Left renal pelvis (tissue), 4 donors: Measurements from ENCODE around the gene CRTC1. TPM values are rescaled to one million over a fixed set of nuclear protein-coding genes. Genes with fewer than 3 reads are reported as not detected.

Experiments used
- DNase-seq, 4 donors: peaks; one replicate each; pipeline ENCODE4 v3.0.0-alpha.2; 2013; ENCODE audit warnings: low read depth in 4 of 4, low spot score in 3 of 4
- polyA plus RNA-seq, 4 donors: library from polyadenylated mRNA; unstranded; fragments of 120-200 nt; gene quantifications; one replicate each; pipeline ENCODE4 v1.2.1, GENCODE V29; 2013; ENCODE audit not compliant: insufficient read length in 4 of 4

Gene CRTC1
- polyA plus RNA-seq, 4 donors = 15.8 to 29.6 (median 17.5) TPM

- no peak for DNase-seq
Observed at GRCh38 chr19:18778076-18778389, 94.6 kb downstream of the CRTC1 start.

GRCh38 chr19:18778826-18779495, 95.5 kb downstream of the CRTC1 start:
- no peak for DNase-seq

- no peak for DNase-seq
Observed at GRCh38 chr19:18780081-18780480, 96.6 kb downstream of the CRTC1 start.

- no peak for DNase-seq
Observed at GRCh38 chr19:18780631-18781030, 97.2 kb downstream of the CRTC1 start.

GRCh38 chr19:18781047-18781600, 97.6 kb downstream of the CRTC1 start:
- no peak for DNase-seq

- DNase-seq = no peak
Observed at GRCh38 chr19:18781885-18782527, 98.5 kb downstream of the CRTC1 start.

GRCh38 chr19:18782559-18783225, 99.2 kb downstream of the CRTC1 start:
- no peak for DNase-seq

- DNase-seq = no peak
Observed at GRCh38 chr19:18783958-18784785, 100.7 kb downstream of the CRTC1 start.

GRCh38 chr19:18784786-18785120, 101.3 kb downstream of the CRTC1 start:
- DNase-seq = no peak

GRCh38 chr19:18785179-18786124, 102.0 kb downstream of the CRTC1 start:
- DNase-seq = peak in 2 of 4 donors; percentile 36 to 37

GRCh38 chr19:18788529-18789421, 105.3 kb downstream of the CRTC1 start:
- no peak for DNase-seq

- DNase-seq = no peak
Observed at GRCh38 chr19:18789422-18789869, 106.0 kb downstream of the CRTC1 start.

GRCh38 chr19:18789883-18790565, 106.5 kb downstream of the CRTC1 start:
- no peak for DNase-seq

GRCh38 chr19:18790566-18791314, 107.3 kb downstream of the CRTC1 start, which contains the start of gene COMP:
COMP (minus strand) TSS chr19:18791305; CDS start chr19:18791269, 36 bp downstream.
- DNase-seq = no peak

- no peak for DNase-seq
Observed at GRCh38 chr19:18791315-18791678, 107.8 kb downstream of the CRTC1 start.

- DNase-seq = no peak
Observed at GRCh38 chr19:18792661-18793060, 109.2 kb downstream of the CRTC1 start.
